Measurements from ENCODE around the gene SCYL1.

GRCh38 chr11:65528819-65529350 is 4.0 kb downstream of the SCYL1 start:
- no peak for TF ChIP-seq CTCF (IDR thresholded peaks at IDR 0.05)
- no peak for TF ChIP-seq ZFX (IDR thresholded peaks at IDR 0.05; ENCODE audit: borderline replicate concordance)

All from 22Rv1 (cell line).